Left ventricle myocardium superior (tissue), 1 donor: ENCODE results near the gene TBX19. TPM values are rescaled to one million over a fixed set of nuclear protein-coding genes. Genes with fewer than 3 reads are reported as not detected.

Source experiments
- ATAC-seq: fragments of 200-7000 bp; cut with Tn5 transposase; one replicate; pipeline ENCODE4 v1.9.1; 2020; ENCODE audit warnings: mild to moderate bottlenecking, moderate library complexity
- DNase-seq: peaks from one replicate; pipeline ENCODE4 v3.0.0-alpha.2; 2020
- intact Hi-C: fragments of 100-400 bp; cut with micrococcal nuclease; formaldehyde crosslinking; loops from one replicate; pipeline ENCODE4 v1.11.0; 2022
- total RNA-seq: library from RNA; stranded (reverse); fragmentation: NEBNext Ultra II Directional; extraction: Animal tissue kit (Norgen Biotek cat#: 25700); gene quantifications from one replicate; pipeline ENCODE4 v1.2.1, GENCODE V29; 2021
- donor health status: DM: no; HTN: yes; CAD: no; lungs with severe emphysema.

TBX19 gene
- total RNA-seq, 1 donor from 2014 or later: 0.55 TPM

DNA sequence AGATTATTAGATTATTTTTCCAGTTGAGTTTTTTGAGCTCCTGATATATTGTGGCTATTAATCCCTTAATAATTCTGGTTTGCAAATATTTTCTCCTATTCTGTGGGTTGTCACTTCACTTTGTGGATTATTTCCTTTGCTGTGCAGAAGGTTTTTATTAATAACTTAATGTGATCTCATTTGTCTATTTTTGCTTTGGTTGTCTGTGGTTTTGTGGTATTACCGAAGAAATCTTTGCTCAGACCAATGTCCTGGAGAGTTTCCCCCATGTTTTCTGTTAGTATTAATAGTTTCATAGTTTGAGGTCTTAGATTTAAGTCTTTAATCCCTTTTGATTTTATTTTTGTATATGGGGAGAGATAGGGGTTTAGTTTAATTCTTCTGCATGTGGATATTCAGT, 7.1 kb upstream of the TBX19 start:
- intact Hi-C loops: no loop called here
- DNase-seq (no peak), ATAC-seq (no peak)

DNA sequence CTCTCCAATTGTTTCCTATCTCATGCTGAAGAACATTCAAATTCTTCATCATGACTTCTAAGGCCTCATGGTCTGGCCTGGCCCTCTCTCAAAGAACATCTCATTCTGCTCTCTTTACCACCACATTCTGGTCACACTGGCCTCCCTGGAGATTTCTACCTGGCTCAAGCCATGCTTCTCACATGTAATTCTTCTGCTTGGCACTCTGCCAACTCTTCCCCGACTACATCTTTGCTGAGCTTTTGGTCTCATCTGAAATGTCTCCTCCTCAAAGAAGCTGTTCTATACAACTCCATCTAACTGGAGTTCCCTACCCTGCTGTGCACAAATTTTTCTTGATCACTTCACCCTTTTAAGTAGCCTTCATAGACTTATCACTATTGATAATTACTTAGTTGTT, 1.4 kb upstream of the TBX19 start:
- intact Hi-C loops: no loop called here
- DNase-seq (no peak), ATAC-seq (no peak)

DNA sequence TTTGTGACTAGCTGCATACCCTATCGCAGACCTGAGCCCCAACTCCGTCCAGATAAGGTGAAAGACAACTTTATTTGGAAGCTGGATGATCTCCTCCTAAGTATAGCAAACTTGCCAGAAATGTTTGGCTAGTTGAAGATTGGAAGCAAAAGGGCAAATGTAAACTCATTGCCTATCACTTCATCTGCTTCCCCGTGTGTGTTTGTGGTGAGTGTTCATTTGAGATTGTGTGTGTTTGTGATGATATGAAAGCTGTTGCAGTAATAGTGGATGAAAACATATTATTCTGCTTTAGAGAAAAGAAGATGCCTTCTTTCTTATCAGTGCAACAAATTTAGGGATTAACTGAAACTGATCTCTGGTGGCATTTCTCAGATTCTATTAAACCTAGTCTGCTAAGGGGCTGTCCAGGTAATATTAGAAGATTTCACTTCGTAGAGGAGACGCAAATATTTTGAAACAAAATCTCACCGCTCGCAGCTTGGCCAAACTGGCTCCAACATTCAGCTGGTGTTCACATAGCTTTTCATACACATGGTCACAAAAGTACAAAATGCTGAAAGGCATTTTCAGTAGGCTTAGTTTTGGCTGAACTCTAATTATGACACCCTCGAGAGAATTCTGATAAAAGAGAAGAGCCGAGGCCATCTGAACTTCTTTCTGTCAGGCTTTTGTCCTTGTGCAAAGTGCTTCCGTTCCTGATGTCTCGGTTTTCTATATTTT, 1.1 kb downstream of the TBX19 start:
- intact Hi-C loops: no loop called here
- no peak for ATAC-seq

DNA sequence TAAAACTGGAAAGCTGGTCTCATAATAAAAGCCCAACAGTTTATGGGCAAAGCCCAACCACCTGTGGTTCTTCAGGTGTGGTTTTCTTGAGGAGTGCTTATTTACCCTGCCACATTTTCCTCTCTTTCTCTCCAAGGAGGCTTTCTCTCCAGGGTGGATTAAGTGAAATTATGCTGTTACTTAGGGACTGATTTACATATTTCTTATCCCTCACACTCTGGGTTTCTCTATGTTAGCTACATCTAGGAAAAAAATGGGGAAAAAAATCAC, 4.8 kb downstream of the TBX19 start:
- intact Hi-C loops: no loop called here
- DNase-seq: no peak
- ATAC-seq: no peak

More for the DNA sequence above, 1.1 kb downstream of the TBX19 start:
- DNase-seq: no peak

DNA sequence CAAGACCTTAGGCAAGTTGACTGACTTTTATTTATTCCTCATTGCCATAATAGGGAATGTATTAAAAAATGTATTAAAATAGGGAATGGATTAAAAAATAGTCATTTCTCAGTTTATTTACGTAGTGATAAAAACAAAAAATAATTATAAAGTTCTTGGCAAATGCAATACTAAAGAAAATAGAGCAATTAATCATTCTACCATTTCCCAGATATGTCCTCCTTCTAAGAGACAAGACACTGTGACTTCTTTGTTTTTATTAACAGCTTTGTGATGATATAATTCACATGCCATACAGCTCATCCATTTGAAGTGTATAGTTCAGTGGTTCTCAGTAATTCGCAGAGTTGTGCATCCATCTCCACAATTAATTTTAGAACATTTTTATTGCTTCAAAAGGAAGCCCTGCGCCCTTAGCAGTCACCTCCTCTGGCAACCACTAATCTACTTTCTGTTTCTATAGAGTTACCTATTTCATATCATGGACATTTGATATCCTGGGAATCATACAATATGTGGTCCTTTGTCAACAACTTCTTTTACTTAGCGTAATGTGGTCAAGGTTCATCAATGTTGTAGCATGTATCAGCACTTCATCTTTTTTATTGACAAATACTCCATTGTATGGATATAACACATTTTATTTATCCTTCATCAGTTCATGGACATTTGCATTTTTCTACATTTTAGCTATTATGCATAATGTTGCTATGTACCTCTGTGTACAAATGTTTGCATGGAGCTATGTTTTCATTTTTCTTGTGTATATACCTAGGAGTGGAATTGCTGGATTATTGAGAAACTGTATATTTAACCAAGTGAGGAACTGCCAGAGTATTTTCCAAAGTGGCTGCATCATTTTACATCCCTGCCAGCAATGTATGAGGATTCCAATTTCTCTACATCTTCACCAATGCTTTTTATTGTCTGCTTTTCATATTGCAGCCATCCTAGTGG, 5.6 kb downstream of the TBX19 start:
- DNase-seq: no peak
- intact Hi-C loops: no loop called here
- no peak for ATAC-seq

DNA sequence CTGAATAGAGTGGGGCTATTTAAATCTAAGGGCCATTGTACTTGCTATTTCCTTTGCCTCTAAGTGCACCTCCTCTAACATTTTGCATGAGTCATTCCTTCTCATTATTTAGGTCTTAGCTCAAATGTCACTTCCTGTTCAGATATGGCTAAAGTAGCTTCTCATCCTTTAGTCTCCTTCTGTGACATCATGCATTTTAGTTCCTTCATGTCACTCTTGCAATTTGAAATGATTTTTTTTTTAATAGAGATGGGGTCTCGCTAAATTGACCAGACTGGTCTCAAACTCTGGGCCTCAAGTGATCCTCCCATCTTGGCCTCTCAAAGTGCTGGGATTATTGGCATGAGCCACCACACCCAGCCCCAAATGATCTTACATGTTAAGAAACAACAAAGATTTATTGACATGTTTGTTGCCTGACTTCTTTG, 6.6 kb downstream of the TBX19 start:
- ATAC-seq (no peak), DNase-seq (no peak)
- intact Hi-C loops: no loop called here

DNA sequence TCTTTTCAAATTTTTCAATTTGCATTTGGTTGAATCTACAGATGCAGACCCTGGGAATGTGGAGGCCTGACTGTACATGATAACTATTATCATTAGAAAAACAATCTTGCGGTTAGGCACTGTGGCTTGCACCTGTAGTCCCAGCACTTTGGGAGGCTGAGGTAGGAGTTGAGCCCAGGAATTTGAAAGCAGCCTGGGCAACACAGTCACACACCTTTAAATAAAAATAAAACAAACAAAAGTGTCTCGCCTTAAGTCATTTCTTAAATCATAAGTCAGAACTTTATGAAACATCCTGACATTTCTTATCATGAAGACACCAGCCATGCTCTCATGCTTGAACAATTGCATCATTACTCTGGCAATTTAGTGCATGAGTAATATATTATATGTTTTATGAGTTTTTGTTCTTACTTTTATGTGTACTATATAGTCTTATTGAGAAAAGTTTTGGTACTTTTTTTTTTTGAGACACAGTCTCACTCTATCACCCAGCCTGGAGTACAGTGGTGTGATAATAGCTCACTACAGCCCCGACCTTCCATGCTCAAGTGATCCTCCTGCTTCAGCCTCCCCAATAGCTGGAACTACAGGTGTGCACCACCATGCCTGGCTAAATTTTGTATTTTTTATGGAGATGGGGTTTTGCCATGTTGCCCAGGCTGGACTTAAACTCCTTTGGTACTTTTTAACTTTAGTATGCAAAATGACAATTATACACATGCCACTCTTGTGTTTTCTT, 7.8 kb downstream of the TBX19 start:
- ATAC-seq: no peak
- intact Hi-C loops: no loop called here
- DNase-seq: no peak

DNA sequence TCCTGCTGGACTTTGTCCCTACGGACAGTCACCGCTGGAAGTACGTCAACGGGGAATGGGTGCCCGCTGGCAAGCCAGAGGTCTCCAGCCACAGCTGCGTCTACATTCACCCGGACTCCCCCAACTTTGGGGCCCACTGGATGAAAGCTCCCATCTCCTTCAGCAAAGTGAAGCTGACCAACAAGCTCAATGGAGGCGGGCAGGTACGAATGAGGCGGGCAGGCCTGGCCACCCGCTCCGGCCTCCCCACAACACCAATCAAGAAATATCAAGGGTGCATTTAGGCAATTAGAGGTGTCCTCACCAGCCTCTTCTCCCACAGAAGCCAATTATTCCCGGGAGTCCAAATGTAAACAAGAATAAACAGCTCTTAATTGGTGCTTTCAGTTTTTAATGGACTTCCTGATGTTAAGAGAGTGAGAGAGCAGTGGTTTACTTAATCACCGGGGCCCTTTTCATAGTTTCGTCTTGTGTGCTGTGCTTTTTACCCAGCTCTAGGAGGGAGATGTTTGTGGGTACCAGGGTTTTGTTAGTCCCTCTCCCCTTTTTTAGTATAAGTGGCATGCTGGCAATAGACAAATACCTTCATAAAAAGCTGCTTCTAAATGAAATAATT, 10.7 kb downstream of the TBX19 start:
- ATAC-seq: no peak
- DNase-seq: no peak
- intact Hi-C loops: no loop called here

DNA sequence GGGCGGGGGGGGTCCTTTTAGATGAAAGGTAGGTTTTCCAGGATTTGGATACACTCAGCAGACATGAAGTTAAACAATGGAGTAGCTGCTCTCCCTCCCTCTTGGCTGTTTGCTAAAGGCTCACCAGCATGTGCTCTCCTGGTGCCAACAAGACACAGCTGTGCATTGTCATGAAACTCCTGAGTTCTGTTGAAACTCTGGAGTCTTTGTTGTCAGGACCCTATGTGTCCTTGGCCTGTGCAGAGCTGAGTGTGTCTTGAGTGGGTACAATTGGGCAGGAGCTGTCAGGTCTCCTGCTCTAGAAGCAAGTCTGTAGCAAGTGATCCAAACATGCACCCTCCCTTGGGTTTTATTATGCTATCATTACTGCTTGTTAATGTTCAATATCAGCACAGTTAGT, 12.7 kb downstream of the TBX19 start:
- DNase-seq (no peak), ATAC-seq (no peak)
- intact Hi-C loops: no loop called here

DNA sequence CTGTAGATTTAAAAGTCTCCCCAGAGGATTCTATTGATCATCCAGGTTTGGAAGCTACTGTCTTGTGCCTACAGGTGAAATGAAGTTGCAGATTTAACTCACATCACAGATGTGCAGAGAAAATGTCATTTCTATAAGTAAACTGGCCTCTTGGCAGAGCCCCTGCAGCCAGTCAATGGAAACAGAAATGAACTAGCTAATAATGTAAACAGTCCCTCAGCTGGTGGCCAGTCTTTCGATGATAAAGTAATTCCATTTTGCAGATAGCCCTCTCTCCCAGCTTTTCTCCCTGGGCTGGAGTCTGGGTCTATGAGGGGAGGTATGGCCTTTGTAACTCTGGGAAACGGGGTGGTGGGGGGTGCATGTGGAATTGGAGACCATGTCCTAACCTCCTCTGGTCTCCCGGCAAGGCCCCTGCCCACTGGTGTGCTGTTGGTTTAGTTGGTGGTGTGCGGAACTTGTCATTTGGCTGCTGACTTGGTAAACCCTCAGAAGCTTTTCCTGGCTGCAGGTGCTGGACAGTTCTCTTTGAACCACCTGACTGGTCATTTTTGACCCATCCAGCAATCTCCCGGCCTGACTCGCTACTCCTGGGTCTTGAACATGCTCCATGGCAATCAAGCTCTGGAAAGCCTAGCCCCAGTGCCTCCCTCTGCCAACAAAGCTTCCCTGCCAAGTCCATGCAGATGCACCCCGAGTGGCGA, 14.9 kb downstream of the TBX19 start:
- intact Hi-C loops: no loop called here
- ATAC-seq (no peak), DNase-seq (no peak)

DNA sequence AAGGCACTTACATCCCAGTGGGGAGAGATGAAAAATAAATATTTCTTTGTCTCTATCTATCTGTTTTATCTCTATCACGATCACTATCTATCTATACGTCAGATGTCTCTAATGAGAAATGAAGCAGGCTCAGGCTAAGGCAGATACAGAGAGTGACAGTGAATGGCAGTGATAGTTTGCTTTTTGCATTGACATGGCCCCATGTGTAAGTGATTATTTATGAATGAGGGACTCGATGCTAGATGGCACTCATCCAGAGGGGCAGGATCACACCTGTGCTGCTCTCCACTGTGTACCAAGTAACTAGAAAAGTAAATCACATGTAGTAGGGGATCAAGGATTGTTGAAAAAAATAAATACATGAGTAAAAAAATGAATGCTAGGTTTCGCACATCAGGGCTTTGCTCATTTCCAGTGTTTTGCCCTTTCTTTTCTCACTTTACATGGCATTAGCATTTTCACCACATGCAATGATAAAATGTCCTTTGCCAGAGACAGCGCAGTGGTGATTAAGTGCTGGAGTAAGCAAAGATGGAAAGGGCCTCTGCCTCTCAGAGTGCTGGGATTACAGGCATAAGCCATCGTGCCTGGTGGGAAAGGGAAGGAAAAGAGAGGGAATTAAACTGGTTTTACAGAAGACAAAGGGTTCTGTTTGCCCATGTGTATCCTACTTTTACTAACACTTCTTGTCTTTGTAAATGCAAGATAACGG, 16.5 kb downstream of the TBX19 start:
- intact Hi-C loops: no loop called here
- no peak for DNase-seq
- no peak for ATAC-seq

DNA sequence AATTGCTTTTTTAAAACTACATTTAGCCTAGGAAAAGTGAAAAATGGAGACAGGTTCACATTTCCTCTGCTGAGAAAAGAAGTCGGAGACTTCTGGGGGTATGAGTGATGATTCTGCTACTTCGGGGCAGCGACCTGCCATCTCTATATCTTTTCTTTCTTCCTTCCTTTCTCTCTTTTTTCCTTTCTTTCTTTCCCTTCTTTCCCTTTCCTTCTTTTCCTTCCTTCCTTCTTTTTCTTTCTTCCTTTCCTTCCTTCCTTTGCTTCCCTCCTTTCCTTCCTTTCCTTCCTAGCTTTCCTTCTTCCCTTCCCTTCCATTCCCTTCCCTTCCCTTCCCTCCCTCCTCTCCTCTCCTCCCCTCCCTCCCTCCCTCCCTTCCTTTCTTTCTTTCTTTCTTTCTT, 17.8 kb downstream of the TBX19 start:
- DNase-seq: no peak
- no peak for ATAC-seq
- intact Hi-C loops: no loop called here

DNA sequence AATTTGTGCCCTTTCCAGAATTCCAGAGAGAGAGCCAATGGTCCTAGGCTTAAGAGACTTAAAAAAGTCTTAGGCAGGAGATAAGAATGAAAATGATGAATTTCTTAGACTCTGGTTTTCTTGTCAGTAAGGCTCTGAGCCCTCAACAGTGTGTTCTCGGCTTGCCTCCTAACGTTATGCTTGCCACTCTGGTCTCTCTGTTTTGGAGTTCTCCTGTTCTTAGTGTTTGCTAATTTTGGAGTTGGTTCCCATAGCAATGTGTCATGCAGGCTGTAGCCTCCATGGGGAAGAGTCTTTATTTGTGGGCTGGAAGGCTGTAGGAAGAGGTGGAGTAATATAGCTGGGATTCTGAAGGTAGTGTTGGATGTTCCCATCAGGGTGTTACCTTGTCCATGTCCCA, 19.9 kb downstream of the TBX19 start:
- ATAC-seq (no peak), DNase-seq (no peak)
- intact Hi-C loops: no loop called here

DNA sequence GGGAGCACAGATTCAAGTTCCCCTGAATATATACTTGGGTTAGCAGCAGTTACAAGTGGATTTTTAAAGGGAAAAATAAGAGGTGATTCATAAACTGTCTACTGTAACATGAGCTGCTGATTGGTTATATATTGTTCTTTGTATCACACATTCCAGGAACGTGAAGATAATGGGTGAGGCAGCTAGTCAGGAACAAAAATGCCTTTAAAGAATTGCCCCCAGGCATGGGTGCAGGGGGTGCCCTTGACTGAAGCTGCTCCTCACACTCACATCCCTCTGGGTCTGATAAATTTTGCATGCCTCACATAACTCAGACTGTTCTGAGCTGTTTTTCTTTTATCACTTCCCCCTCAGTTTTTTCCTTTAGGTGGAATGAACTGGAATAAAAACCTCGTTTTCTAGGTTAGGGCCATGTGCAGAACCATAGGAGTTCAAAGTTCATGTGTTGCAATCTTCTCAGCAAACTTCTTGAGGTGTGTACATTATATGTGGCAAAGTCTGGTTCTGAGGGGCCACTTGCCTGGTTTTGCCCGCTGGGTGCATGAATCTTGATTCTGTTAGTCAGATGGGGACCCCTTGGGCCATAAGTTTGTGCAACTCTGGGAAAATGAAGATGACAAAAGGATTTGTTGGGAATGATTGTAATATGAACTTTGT, 21.1 kb downstream of the TBX19 start:
- intact Hi-C loops: no loop called here
- DNase-seq (no peak), ATAC-seq (no peak)

DNA sequence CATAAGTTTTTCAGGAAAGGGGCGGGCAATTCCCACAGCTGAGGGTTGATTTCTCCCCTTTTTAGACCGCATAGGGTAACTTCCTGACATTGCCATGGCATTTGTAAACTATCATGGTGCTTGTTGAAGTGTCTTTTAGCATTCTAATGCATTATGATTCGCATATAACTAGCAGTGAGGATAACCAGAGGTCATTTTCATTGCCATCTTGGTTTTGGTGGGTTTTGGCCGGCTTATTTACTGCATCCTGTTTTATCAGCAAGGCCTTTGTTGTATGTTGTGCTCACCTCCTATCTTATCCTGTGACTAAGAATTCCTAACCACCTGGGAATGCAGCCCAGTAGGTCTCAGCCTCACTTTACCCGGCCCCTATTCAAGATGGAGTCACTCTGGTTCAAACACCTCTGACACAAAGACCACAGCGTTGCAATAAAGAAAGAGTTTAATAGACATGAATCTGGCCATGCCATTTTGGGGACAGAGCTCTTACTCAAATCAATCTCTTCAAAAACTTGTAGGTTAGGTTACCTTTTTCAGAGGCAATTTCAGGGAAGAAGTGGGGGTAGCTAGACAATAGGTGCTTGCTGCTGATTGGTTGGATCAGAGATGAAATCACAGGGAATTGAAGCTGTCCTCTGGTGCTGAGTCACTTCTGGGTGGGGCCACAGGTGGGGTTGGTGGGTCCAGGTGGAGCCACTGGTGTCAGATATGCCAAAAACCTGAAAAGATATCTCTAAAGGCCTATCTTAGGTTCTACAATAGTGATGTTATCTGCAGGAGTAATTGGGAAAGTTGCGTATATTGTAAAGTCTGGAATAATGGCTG, 23.3 kb downstream of the TBX19 start:
- DNase-seq (no peak), ATAC-seq (no peak)
- intact Hi-C loops: no loop called here

DNA sequence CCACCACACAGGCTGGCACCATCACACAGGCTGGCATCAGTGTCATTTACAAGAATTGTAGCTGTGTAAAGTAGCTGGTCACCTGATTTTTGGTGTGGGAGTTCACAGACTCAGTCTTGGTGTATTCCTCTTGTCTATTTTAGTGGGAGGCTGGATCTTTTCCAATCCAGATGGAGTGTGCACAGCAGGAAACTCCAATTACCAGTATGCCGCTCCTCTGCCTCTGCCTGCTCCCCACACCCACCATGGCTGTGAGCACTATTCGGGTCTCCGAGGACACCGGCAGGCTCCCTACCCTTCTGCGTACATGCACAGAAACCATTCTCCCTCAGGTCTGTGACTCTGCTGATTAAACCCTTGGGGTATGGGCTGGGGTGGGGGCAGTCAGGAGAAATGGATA, 24.2 kb downstream of the TBX19 start:
- DNase-seq: no peak
- ATAC-seq: no peak
- intact Hi-C loops: no loop called here
